Activated effector memory CD4-positive, alpha-beta T cell treated with anti-CD3 and anti-CD28 coated beads, Interleukin-2, amount 50 U/mL, for 16 hours (primary cell): Measurements from ENCODE around the gene CFAP100.

Source experiments
- DNase-seq: peaks from one replicate; pipeline ENCODE4 v3.0.0-alpha.2; 2020

The CFAP100 gene

DNA sequence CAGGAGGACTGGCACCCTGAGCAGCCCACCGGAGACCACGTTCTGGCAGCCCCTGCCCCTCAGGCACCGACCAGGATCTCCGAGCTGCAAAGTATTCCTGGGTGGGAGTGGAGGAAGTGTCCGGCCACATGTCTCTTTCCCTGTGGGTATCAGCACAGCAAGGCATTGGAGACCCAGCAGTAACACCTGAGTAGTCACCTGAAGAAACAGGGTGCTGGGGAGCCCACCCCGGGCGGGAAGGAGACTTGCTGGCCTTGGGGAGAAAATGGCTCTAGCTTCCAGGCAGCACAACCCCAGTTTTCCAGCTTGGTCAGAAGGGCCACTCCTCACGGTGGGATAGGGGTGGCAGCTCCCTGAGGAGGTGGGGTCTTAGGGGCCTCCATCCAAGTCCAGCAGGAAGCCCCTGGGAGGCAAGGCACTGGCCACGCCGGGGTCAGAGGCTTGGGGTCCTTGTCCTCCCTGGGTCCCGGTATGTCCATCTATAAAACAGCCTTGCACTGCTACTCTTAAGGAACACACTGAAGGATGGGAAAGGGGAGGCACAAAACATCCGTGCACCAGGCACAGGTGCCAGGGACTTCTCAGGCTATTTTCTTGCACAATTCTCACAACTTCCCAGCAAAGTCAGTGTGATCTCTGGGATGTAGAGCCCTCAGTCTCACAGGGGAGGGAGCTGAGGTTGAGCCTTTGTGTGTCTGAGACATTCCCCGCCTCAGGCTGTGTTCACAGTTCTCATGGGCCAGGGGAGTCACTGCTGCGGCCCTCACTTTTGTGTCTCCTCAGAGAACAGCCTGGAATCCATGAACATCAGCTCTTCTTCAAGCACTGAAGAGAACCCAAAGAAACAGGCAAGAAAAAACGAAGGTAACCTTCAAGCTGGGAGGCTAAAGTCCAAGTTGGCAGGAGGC, 11.9 kb downstream of the CFAP100 start:
- no peak for DNase-seq

GRCh38 chr3:126407412-126408044, 12.8 kb downstream of the CFAP100 start:
- DNase-seq: no peak

- DNase-seq: no peak
Measured at GRCh38 chr3:126408099-126408498, 13.4 kb downstream of the CFAP100 start.

GRCh38 chr3:126412841-126413692, 18.4 kb downstream of the CFAP100 start:
- no peak for DNase-seq

DNA sequence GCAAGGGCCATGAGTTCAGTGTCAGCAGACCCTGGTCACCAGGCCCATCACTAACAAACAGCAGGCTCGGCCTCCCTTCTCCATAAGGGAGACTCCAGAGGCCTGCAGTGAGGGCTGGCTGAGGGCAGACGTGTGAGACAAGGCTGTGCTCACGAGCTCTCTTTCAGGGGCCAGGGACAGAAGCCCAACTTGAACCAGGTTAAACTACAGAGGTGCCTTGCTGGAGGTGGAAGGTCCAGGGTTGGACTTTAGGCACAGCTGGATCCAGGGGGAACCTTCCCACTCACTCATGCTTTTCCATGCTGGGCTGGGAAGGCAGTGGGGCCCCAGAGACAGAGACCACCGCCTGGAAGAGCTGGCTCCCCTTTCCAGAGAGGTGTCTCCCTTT, 19.0 kb downstream of the CFAP100 start:
- DNase-seq: no peak

GRCh38 chr3:126414406-126414805, 19.7 kb downstream of the CFAP100 start:
- DNase-seq: no peak

- no peak for DNase-seq
Measured at GRCh38 chr3:126414961-126415660, 20.4 kb downstream of the CFAP100 start.

DNA sequence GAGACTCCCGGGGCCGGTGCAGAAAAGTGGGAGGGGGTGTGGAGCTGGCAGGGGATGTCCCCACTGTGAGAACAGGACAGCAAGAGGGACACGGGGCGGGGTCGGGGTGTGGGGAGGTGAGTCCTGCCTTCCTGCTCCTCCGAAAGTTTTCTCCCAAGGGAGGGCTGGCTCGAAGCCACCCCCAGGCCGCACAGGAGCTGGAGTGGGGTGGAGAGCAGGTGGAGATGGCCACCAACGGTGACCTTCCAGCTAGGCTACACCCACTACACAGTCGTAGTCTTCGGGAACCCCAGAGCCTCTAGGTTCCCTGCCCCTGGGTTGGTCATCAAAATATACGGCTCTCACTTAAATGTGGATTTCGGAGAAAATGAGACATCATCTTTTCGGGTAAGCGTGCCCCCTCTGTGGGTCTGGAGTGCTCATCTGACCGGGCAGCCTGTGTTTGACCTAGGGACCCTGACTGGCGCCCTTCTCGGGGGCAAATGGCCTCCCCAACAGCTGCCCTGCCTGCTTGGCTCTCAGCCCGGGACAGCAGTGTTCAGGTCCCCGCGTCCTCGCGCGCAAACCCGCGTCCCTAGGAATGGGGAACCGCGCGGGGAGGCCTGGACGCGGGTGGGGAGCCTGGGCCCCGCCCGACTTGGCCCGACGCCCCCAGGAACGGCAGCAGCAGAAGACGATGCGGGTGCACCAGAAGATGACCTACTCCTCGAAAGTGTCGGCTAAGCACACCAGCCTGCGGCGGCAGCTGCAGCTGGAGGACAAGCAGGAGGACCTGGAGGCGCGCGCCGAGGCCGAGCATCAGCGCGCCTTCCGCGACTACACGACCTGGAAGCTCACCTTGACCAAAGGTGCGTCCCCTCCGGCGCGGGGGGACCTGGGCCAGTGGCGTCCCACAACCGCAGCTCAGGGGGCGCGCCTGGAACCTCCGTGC, 21.2 kb downstream of the CFAP100 start:
- DNase-seq: no peak

GRCh38 chr3:126416943-126417342, 22.2 kb downstream of the CFAP100 start:
- DNase-seq: no peak

DNA sequence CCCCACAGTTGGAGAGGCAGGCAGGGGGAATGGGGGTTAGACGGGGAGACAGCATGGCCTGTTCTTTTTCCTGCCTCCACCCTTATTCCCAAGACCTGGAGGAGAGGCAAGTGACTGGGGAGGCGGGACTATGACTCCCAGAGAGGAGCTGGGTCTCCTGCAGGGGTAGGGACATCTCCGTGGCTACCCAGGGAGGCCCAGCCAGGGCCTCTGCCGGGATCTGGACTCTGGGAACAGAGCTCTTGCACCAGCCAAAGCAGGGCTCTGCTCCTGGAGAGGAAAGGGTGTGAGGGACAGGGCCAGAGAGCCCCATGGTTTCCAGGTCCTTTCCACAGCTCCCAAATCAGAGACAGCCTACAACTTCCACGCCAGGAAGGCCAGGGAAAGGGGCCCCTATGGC, 22.8 kb downstream of the CFAP100 start:
- no peak for DNase-seq

DNA sequence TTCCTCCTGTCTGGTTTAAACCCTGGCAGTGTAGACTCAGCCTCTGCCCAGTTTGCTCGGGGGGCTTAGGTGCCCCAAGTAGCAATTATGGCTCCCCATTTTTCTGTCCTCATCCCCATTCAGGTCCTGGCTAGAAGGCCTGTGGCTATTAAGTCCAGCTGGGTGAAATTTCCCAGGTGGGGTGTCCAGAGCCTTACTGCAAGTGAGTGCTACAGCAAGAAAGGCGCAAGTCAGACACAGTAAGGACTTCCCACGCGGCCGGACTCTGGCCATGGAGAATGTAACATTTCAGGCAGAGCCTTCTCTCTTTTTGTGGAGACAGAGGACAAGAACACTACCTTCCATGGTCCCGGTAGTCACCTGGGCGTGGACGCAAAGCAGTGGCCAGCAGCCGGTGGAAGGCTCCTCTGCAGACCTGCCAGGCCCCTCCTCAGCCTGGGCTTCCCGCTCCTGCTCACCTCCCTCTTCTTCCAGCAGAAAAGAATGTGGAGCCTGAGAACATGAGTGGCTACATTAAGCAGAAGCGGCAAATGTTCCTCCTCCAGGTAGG, 23.3 kb downstream of the CFAP100 start:
- DNase-seq: no peak

DNA sequence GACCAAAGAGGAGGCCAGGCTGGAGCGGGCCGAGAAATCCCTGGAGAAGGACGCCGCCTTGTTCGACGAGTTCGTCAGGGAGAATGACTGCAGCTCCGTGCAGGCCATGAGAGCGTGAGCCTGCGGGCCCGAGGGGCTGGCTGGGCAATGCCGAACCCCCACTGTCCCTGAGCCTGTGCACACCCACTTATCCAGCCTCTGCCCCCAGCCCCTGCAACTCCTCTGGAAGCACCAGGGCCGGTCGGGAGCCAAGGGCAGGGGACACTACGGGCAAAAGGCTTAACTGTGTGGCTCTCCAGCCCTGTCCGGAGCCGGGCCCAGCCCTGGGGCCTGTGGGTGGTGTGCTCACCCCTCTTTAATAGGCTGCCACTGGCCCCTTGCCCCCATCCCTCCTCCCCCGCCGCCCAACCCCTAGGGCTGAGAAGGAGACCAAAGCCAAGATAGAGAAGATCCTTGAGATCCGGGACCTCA, 24.0 kb downstream of the CFAP100 start:
- no peak for DNase-seq

- DNase-seq: no peak
Measured at GRCh38 chr3:126419151-126419703, 24.5 kb downstream of the CFAP100 start.

GRCh38 chr3:126419886-126420786, 25.4 kb downstream of the CFAP100 start:
- no peak for DNase-seq

DNA sequence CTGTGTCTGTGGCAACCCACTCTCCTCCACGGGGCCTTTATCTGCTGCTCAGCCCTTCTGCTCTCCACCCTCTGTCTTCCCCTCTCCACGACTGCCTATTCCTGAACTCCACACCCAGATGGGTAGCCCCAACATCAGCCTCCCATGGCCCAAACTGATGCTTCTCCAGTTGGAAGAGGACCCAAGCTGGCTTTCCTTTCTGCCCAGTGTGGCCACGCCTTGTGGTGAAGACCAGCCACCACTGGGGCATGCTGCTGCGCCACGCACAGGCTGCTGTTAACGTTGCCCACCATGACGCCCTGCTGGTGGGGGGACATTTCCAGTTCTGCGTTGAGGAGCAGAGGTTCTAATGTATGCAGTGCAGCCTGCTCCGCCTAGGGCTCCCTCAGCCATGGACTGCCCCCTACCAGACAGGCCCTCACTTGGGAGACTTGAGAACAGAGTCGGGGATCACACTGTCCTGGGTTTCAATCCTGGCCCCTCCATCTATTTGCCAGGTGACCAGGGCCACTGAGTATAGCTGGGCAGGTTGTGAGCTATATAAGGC, 26.9 kb downstream of the CFAP100 start:
- no peak for DNase-seq

DNA sequence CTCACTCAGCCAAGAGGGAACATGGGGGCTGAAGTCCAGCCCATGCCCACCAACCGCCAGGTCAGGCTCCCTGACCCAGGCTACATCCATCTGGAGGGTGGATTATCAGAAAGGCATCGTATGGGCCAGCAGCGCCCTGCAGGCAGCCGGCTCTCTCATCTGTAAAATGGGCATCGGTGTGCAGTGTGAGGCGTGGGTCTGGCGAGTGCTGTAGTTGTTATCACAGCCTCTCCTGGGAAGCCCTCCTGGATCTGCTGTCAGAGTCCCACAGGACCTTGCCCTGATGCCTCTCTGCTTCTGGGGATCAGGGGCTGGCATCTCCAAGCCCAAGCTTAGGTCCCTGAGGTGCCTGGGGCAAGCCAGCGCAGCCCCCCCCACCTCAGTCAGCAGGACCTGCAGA, 27.4 kb downstream of the CFAP100 start:
- no peak for DNase-seq

DNA sequence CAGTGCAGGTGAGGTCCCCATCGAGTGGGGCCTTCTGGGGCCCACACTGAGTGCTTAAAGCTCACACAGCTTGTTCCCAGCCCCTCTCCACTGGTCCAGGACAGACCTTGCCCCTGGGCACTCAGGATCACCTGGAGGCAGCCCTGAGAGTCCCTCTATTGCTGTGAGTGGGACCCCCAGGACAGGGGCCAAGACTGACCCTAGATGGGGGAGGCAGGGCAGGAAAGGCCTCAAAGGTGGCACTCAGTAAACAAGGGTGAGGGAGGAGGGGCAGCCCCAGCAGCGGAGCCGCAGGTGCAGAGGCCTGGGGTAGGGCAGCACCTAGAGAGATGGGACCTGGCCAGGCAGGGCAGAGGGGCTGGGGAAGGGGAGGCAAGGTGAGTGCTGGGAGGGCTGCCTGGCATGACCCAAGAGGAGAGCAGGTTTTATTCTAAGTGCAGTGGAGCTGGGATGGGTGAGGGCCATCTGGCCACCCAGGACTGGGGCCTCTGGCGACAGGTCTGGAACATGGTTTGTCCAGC, 27.9 kb downstream of the CFAP100 start:
- DNase-seq: no peak

DNA sequence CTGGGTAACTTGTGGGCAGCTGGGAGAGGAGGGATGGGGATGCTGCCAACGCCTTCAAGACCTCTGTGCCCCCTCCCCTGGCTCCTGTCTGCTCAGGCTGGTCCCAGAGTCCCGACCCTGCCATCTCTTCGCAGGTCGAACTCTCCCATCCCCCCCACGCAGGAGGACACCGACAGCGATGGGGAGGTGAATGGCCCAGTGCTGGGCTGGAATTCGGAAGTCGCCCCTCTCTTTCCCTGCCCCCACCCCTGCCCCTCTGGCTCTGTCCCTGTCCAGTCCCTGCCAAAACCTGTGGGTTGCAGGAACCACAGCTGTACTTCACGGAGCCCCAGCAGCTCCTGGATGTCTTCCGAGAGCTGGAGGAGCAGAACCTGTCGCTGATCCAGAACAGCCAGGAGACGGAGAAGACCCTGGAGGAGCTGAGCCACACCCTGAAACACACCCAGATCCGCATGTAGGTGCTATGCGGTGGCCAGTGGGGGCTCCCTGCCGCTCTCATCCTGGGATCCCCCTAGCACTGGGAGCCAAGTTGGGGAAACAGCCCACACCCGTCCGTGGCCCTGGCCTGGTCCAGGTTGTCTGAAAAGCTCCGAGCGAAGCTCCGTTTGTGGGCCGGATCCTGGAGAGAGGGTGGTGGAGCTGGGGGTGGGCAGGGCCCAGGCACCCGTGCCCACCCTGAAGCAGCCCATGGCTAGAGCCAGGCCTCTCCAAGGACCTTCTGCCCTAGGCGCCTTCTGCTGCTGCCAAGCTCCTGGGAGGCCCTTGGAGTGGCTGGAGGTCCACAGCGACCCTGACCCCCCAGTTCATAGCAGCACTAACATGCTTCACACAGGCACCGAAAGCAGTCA, 28.7 kb downstream of the CFAP100 start:
- no peak for DNase-seq
